Iris pigment epithelial cell (primary cell): Measurements from ENCODE around the gene THEMIS2.
"Not testable (repeated sequence)": the region's sequence is repeated elsewhere in the genome, so short reads cannot be mapped to it uniquely, and the experiment has no call there.

Experiments
- DNase-seq: peaks from one replicate; pipeline ENCODE4 v3.0.0-alpha.2; 2011; ENCODE audit warnings: low read depth

Gene THEMIS2

DNA sequence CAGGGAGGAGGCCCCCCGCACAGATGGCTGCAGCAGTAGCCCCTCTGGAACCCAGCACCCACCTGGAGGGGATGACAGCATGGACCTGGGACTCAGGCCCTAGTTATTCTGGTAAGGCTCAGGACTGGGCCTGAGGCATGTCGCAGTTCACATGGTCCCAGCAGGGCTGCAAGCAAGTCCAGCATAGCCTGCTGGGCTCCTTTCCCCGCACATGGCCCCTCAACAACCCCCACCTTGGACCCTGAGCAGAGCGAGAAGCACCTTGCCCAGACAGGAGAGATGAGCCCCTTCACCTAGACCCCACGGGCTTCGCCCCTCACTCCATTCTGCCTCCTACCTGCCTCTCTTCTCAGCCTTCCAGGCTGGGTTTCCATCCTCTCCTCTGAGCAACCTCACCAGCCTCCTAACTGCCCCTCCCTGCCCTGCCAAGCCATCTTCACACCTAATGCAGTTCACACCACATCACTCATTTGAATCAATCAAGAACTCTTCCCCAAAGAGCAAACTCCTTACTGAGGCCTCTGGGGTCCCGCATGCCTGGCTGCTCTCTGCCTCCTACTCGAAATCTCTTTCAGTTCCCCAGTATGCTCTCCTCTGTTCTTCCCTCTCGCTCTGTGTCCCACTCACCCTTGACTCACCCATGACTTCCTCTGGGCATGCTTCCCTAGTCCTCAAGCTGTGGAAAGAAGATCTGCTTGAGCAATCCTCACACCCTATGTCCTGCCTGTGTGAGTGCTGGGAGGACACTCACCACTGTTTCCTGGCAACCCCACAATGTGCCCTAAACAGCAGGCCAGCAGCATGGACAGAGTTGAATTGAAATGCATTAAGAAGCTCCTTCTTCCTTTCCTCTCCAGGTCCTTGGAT, 9.4 kb upstream of the THEMIS2 start:
- peak; percentile 99 for DNase-seq

DNA sequence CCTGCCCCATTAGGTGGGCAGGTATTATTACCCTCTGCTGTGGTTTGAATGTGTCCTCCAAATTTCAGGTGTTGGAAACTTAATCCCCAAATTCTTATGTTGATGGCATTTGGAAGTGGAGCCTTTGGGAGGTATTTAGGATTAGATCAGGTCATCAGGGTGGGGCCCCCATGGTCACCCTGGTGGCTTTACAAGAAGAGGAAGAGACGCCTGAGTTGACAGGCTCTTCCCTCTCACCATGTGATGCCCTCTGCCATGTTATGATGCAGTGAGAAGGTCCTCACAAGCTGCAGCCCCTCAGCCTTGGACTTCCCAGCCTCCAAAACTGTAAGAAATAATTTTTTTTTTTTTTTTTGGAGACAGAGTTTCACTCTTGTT, 8.8 kb upstream of the THEMIS2 start:
- no peak for DNase-seq

GRCh38 chr1:27864264-27864895, 8.0 kb upstream of the THEMIS2 start:
- DNase-seq: no peak

GRCh38 chr1:27865821-27866220, 6.5 kb upstream of the THEMIS2 start:
- DNase-seq: no peak

DNA sequence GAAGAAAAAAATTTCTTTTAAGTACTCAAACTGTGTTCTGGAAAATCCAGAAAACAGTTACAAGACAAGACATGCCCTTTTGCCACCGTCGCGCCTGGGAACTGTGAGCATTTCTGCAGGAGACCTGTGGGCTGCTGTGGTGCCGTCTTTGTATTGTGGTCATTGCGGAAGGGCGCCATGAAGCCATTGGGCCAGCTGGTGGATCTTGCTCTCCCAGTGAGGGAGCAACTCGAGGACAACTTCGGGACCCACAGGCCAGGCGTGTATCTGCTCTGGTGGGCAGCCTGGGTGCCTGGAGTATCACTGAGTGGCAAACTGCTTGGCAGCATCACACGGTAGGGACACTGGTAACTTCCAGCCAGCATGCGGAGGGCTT, 3.8 kb upstream of the THEMIS2 start:
- DNase-seq: no peak

GRCh38 chr1:27868932-27869718, 3.2 kb upstream of the THEMIS2 start:
- DNase-seq: no peak

DNA sequence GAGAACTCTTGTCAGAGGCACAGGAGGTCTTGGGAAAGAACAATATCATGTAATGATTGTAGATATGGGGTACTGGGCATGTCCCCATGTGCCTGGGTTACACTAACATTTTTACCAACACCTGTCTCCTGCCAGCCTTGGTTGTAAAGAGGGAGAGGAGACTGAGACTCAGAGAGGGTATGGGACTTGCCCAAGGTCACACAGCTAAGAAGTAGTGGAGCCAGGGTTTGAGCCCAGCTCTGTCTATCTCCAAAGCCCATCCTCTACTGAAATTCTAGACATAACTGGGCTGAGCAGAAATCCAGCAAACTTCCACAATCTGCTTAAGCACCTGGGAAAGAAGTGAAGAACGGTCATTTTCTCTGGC, 2.6 kb upstream of the THEMIS2 start:
- no peak for DNase-seq

DNA sequence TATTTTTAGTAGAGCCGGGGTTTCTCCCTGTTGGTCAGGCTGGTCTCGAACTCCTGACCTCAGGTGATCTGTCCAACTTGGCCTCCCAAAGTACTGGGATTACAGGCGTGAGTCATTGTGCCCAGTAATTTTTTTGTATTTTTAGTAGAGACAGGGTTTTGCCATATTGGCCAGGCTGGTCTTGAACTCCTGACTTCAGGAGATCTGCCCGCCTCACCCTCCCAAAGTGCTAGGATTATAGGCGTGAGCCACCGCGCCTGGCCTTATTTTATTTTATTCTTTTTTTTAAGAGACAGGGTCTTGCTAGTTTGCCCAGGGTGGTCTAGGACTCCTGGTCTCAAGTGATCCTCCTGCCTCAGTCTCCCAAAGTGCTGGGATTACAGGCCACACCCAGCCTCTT, 1.3 kb upstream of the THEMIS2 start:
- not testable (repeated sequence) for DNase-seq

GRCh38 chr1:27872802-27873551, 633 bp downstream of the THEMIS2 start:
- peak; percentile 18 for DNase-seq

- DNase-seq: no peak
Measured at GRCh38 chr1:27873671-27874384, 1.5 kb downstream of the THEMIS2 start.

GRCh38 chr1:27876341-27877114, 4.2 kb downstream of the THEMIS2 start:
- DNase-seq: no peak

DNA sequence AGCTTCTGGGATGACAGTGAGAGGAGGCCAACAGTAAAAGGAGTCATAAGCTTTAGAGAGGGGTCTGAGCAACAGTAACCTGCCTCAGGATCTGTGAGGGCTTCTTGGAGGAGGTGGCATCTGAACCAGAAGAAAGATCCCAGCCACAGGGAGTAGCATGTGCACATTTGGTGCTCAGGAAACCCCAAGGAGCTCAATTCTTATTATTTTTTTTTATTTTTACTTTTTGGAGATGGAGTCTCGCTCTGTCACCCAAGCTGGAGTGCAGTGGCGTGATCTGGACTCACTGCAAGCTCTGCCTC, 4.7 kb downstream of the THEMIS2 start:
- no peak for DNase-seq

DNA sequence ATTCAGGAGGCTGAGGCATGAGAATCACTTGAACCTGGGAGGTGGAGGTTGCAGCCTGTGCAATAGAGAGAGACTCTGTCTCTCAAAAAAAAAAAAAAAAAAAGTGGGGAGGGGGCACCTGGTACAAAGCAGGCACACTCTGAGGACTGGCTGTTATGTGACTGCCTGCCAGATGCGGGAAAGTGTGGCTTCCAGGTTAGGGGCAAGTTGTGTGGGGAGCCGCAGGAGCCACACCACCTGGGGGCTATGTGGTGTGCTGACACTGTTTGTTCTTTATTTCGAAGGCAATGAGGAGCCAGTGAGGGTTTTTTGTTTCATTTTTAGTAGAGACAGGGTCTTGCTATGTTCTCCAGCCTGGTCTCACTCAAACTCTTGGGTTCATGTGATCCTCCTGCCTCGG, 5.7 kb downstream of the THEMIS2 start:
- DNase-seq: no peak

DNA sequence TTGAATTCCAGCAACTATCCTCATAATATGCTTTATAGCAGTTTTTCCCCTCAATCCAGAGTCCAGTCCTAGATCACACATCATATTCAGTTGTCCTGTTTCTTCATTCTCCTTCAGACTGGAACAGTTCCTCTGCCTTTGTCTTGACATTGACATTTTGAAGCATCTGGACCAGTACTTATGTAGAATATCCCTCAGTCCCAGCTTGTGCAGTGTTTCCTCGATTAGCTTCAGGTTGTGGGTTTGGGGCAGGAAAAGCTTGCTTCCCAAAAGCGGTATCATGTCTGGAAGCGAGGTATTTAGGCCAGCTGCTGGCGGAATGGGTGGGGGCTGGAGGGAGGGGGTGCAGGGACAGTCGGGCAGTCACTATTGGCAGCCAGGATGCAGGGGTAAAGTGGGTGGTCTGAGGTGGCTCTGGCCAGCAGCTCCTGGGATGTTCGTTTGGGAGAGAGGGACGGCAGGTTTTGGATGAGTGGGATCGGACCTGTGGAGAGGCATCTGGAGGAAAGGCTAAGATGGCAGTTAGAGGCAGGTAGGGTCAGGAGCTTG, 6.5 kb downstream of the THEMIS2 start:
- DNase-seq: no peak

GRCh38 chr1:27879374-27880082, 7.2 kb downstream of the THEMIS2 start:
- DNase-seq: no peak

GRCh38 chr1:27882543-27882903, 10.2 kb downstream of the THEMIS2 start:
- DNase-seq: no peak

DNA sequence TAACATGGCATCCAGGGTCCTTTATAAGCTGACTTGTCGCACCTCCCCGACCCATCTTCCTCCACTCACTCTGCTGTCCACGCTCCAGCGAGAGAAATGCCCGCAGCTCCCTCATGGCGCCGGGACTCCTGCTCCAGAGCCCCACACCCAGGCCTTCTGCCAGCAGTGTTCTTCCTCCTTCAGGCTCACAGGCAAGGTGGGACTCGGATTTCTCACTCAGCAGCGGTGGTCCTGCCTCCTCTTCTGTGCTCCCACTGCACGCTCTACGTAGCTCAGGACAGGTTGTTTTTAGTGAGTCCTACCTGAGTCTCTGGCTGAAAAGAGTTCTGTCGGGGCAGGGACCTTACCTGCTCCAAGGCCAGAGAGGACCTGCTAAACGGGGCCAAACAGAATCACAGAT, 11.2 kb downstream of the THEMIS2 start:
- no peak for DNase-seq

DNA sequence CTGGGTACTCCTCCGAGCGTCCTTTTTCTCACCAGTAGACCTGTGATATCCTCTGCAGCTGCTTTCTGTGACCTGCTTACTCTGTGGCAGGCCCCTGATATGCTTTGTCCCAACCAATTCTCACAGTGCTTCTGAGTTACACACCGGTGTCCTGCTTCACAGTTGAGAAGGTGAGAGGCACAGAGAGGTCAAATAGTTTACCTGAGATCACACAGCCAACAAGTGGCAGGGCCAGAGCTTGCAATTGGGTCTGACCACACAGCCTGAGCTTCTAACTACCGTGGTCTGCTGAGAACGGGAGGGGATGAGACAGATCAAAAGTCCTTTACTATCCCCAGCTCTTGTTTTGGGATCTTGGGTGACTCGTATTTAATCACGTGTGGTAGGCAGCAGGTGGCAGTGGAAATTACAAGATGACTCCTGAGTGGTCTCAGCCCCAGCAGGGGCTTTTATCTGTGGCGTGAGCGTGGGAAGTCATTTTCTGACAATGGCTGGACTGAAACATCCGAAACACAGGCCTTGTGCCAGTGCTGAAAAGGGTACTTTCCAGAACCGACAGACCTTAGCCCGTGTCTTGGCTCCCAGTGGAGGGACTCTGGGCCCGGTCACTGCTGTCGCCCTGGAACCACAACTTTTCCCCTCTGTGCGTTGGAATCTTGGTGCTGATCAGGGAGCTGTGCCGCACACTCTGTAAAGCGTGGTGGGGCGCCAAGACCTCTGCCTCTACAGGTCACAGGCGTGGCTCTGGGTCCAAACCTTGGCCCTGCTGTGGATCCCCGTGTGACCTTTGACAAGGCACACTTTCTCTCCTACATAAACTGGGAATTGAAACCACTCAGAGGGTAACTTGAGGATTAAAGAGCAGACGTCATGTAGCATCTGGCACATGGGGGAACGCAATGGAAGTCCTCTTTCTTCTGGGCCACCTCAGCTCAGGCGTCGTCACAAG, 11.9 kb downstream of the THEMIS2 start:
- no peak for DNase-seq

DNA sequence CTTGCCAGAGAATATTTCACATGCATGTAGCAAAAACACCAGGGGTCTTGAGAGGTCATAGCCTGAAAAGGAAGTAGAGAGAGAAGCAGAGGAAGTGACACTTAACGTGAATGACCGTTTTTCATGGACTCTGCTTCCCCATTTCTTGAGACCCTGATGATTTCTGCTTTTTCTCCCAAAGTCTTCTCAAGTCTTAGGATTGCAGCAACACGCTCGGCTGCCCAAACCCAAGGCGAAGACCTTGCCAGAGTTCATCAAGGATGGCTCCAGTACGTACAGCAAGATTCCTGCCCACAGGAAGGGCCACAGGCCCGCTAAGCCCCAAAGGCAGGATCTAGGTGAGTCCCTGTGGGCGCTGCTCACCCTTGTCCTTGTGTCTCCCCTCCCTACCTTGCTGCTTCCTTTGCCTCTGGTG, 12.8 kb downstream of the THEMIS2 start:
- no peak for DNase-seq
